Head of caudate nucleus (tissue), 42 donors: ENCODE results near the gene TEX54.
"Not testable (repeated sequence)": the region's sequence is repeated elsewhere in the genome, so short reads cannot be mapped to it uniquely, and the experiment has no call there.

Experiments
- DNase-seq, 42 donors: peaks; one replicate each; pipeline versions ENCODE4 v3.0.0 to v3.0.0-alpha.2; 2020 to 2021; ENCODE audit warnings: mixed read lengths in 7 of 42
- intact Hi-C: fragments of 100-400 bp; cut with DNase I; formaldehyde crosslinking; loops from one replicate; pipeline ENCODE4 v1.15.0; 2022

The TEX54 gene

DNA sequence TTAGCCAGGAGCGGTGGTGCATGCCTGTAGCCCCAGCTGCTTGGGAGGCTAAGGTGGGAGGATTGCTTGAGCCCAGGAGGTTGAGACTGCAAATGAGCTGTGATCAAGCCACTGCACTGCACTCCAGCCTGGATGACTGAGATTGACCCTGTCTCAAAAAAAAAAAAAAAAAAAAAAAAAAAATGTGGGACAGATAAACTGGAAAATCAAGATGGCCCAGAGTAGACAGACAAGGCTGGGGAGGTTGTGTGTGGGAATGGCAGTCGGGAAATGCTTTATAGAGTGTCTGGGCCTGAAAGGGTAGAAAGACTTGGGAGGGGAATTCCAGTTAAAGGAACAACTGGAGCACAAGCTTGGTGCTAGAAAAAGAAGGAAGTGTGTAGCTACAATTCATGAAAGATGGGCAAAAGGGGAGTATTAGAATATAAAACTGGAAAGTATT, 24.9 kb upstream of the TEX54 start:
- no peak for DNase-seq
- intact Hi-C loops = loop anchor here (5.0 kb wide), 1 partner anchor 65 kb away; the partner anchor contains the start of gene TMEM223

DNA sequence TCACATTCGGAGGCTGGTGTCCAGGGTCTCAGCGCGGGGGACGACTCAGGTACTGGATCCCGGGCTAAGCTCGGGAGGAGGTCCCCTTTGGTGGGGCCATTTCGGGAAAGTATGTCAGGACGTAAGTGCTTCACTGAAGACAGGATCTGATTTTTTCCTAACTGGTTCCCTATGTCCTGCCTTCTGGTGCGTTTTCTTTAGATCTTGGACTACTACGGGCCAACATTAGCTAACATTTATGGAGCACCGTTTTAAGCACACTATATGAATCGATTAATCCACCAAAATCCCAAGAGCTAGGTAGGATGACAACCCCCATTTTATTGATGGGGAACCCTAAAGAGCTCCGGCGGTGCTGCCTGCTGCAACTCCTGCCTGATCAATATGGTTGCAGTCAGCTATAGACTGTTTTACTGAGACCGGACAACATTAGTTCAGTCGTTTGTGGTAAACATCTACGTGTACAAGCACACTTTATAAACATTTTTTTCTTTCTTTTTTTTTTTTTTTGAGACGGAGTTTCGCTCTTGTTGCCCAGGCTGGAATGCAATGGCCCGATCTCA, 23.8 kb upstream of the TEX54 start:
- intact Hi-C loops = loop anchor here (5.0 kb wide), 1 partner anchor 64 kb away; the partner anchor contains the start of gene TMEM223
- peak in 1 of 42 donors; percentile 18 for DNase-seq

GRCh38 chr11:62855571-62856332, 23.1 kb upstream of the TEX54 start:
- DNase-seq = peak; percentile 89 to 98 (median 95)
- intact Hi-C loops = loop anchor here (5.0 kb wide), 1 partner anchor 63 kb away; the partner anchor contains the start of gene TMEM223

GRCh38 chr11:62854825-62855570, 22.4 kb upstream of the TEX54 start:
- intact Hi-C loops = loop anchor here (5.0 kb wide), 1 partner anchor 63 kb away; the partner anchor contains the start of gene TMEM223
- no peak for DNase-seq

DNA sequence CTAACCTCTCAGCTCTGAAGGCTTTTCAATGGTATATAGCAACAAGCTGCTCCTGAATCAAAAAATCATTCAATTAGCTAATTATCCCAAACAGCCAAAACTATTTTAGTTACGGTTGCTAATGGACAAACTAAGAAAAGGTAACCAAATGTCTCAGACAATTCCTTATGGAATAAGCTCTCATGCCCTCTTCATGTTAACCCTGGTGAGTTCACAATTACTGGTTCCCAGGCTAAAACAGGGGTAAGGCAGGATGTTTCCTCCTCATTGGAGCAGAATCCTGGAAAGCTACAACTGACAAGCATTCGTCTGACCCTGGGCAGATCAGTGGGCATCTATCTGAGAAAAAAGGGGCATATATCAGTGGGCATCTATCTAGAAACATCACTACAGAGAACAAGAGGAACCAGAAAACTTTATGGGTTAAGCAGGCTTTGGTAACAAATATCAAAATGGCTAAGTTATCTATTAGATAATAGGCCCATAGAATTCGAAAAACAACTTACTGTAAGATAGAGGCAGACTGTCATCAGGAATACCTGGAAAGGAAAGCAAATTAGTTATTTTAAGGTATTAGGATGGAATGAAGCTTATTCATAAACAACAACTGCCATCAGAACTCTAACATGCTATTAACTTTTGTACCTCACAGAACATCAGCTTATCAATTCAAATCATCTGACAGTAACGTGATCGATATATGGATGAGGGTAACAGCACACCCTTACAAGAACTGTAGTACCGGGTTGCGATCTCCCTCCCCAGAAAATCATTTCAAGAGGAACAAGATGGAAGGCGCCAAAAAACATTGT, 21.6 kb upstream of the TEX54 start:
- DNase-seq = no peak
- intact Hi-C loops = no loop called here

DNA sequence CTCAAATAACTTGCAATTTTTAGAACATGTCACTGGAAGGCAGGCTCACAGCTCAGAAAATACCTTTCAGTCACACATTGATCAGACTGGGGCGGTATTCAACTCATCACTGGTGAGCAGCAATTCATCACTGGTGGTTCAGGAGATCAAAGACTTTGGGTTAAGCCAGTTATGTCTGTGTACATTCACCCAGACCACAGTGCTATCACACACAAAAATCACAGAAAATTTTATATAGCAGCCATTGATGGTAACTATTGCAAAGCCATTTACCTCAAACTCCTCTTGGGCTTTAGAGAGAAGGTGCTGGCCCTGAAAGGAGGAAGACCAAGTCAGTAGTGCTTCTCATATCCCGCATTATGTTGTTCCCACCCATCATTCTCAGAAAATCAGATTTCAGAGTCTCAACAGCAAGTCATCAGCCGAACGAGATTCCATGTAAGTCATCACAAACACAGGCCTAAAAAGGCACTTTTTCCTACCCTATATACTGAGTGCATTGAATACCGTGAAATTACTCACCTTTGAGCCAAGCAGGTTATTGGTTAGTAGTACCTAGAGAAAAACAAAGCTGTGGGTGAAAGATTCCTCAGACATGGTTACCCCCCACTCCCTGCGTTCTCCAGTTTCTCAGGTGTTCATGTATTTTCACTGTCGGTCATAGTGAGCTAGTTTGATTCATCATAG, 20.8 kb upstream of the TEX54 start:
- intact Hi-C loops = no loop called here
- no peak for DNase-seq

GRCh38 chr11:62852523-62853188, 20.0 kb upstream of the TEX54 start:
- intact Hi-C loops = no loop called here
- no peak for DNase-seq

DNA sequence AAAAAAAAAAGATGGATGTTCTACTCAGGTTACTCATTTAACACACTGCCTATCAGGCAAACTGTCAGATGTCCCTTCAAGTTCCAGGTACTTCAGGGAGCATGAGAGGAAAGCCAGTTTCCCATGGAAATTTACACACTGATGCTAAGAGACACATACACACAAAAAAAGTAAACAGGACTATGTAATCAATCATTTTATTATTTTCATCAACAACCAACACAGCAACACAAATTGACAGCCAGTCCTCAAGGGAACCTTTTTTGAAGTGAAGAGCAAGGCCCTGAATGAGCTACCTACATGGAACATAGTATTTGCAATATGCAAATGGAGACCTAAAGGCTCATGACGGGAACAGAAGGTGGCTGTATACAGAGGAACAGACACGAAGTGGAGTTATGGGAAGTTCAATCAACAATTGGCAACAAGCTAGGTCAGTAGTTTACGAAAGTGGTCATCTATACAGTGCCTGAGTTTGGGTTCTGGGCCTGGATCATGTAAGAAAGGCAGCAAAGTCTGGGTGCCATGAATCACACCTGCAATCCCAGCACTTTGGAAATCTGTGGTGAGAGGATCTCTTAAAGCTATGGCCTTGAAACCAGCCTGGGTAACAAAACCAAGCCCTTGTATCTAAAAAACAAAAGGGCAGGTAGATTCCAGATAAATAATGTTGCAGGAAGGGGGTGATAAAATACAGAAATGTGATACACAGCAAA, 19.3 kb upstream of the TEX54 start:
- no peak for DNase-seq
- intact Hi-C loops = no loop called here

DNA sequence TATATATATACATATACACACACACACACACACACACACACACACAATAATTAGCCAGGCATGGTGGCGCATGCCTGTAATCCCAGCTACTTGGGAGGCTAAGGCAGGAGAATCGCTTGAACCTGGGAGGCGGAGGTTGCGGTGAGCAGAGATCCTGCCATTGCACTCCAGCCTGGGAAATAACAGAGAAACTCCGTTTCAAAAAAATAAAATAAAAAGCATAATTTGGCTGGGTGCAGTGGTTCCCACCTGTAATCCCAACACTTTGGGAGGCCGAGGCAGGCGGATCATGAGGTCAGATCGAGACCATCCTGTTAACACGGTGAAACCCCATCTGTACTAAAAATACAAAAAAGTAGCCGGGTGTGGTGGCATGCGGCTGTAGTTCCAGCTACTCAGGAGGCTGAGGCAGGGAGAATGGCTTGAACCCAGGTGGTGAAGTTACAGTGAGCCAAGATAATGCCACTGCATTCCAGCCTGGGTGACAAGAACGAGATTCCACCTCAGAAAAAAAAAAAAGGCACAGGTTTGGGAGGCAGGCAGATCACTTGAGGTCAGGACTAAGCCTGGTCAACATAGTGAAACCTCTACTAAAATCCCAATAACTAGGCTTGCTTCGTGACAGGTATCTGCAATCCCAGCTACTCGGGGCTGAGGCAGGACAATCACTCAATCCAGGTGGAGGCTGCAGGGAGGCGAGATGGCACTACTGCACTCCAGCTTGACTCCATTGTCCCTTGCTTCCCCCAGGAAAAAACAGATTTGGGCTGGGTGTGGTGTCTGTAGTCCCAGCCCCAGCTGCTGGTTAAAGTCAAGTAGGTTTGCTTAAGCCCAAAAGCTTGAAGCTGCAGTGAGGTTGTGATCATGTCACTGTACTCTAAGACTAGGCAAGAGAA, 18.5 kb upstream of the TEX54 start:
- intact Hi-C loops = no loop called here
- no peak for DNase-seq

DNA sequence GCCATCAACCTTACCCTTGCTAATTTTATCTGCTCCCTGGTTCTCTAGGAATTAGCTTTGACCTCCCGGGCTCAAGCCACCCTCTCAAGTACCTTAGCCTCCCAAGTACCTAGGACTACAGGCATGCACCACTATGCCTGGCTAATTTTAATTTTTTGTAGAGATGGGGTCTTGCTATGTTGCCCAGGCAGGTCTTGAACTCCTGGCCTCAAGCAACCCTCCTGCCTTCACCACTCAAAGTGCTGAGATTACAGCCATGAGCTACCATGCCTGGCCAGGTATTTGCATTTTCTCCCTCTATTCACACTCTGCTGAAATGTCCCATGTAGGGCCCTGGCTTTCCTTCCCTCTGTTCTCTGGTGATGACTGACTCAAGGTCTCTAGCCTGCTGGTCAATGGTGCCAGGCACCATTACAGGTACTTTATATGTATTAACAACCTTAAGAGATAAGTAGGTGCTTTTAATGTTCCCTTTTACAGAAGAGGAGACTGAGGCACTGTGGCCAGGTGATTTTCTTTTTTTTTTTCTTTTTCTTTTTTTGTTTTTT, 15.2 kb upstream of the TEX54 start:
- intact Hi-C loops = no loop called here
- DNase-seq = no peak

- intact Hi-C loops = no loop called here
- no peak for DNase-seq
Measured at GRCh38 chr11:62846177-62846576, 13.5 kb upstream of the TEX54 start.

GRCh38 chr11:62844154-62844553, 11.5 kb upstream of the TEX54 start:
- intact Hi-C loops = no loop called here
- DNase-seq = no peak

DNA sequence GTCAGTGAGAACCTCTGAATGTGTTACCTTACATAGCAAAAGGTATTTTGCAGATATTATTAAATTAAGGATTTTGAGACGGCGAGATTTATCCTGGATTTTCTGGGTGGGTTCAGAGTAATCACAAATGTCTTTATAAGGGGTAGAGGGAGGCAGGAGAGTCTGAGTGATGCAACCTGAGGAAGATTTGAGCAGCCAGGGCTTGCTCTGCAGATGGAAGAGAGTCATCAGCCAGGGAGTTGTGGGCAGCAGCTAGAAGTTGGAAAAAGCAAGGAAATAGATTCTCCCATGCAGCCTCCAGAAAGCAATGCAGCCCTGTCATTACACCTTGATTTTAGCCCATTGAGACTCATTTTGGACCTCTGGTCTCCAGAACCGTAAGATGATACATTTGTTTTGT, 10.8 kb upstream of the TEX54 start:
- DNase-seq = no peak
- intact Hi-C loops = no loop called here

DNA sequence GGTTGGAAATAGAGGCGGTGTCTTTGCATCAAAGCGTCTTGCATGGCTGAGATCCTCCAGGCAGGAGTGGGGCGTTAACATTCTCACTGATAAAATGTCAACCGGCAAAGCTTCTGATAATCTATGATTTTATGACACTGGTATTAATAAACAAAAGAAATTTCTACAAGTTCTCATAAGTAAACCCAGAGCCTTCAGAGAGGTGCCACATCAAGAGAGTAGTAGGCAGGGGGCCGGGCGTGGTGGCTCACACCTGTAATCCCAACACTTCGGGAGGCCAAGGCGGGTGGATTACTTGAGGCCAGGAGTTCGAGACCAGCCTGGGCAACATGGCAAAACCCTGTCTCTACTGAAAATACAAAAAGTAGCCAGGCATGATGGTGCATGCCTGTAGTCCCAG, 10.2 kb upstream of the TEX54 start:
- DNase-seq, intact Hi-C loops: not testable (repeated sequence)

GRCh38 chr11:62842171-62842741, 9.6 kb upstream of the TEX54 start:
- intact Hi-C loops = no loop called here
- DNase-seq = peak in 25 of 42 donors; percentile 5 to 52 (median 28)
